Measurements from ENCODE around the gene PRKAR1B.

The PRKAR1B gene

GRCh38 chr7:523347-524336 is 203.4 kb downstream of the PRKAR1B start:
- Histone ChIP-seq H3K36me3 (ENCODE audit: control insufficient read depth, insufficient read depth, low read length) (no peaks in the 10 kb centered on the region), H3K4me3 (replicated peaks; ENCODE audit: low read depth, low read length) (no peak overlapping the region), H3K27me3 (replicated peaks; ENCODE audit: control insufficient read depth, insufficient read depth, low read length) (no peaks in the 10 kb centered on the region; the same call in 1 of the 2 replicates)
- no peak for DNase-seq (ENCODE audit: extremely low read depth, insufficient read length)
- TF ChIP-seq CTCF (IDR thresholded peaks at IDR 0.05; ENCODE audit: insufficient read depth, low read length, poor library complexity, severe bottlenecking), result no peak

DNA sequence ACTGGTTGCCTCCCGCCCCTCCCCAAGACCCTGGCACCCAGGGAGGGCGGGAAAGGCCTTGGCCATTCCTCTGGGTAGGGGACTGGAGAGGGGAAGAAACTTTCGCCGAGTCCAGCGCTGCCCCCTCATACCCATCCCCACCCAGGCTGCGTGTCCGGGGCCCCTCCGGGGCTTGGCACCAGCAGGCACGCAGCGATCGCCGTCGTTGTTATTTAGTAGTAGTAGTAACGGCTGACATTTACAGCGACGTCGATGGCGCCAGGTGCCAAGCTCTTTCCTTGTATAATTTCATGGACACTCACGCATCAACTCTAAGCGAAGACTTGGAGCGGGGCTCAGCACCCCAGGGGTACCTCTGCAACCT is 204.1 kb downstream of the PRKAR1B start:
- Histone ChIP-seq H3K27me3 (replicated peaks; ENCODE audit: control insufficient read depth, insufficient read depth, low read length) (no peaks in the 10 kb centered on the region; the same call in 1 of the 2 replicates), H3K36me3 (ENCODE audit: control insufficient read depth, insufficient read depth, low read length) (no peaks in the 10 kb centered on the region), H3K4me3 (replicated peaks; ENCODE audit: low read depth, low read length) (no peak overlapping the region; the same call in 1 of the 2 replicates)
- DNase-seq (ENCODE audit: extremely low read depth, insufficient read length), result no peak
- no peak for TF ChIP-seq CTCF (IDR thresholded peaks at IDR 0.05; ENCODE audit: insufficient read depth, low read length, poor library complexity, severe bottlenecking)

- TF ChIP-seq CTCF (IDR thresholded peaks at IDR 0.05; ENCODE audit: insufficient read depth, low read length, poor library complexity, severe bottlenecking), result no peak
- H3K4me3 ChIP-seq (replicated peaks; ENCODE audit: low read depth, low read length), result peak overlapping the region; percentile 43
- DNase-seq (ENCODE audit: extremely low read depth, insufficient read length), result peak; percentile 74
Measured at GRCh38 chr7:522071-522950, 204.8 kb downstream of the PRKAR1B start.

DNA sequence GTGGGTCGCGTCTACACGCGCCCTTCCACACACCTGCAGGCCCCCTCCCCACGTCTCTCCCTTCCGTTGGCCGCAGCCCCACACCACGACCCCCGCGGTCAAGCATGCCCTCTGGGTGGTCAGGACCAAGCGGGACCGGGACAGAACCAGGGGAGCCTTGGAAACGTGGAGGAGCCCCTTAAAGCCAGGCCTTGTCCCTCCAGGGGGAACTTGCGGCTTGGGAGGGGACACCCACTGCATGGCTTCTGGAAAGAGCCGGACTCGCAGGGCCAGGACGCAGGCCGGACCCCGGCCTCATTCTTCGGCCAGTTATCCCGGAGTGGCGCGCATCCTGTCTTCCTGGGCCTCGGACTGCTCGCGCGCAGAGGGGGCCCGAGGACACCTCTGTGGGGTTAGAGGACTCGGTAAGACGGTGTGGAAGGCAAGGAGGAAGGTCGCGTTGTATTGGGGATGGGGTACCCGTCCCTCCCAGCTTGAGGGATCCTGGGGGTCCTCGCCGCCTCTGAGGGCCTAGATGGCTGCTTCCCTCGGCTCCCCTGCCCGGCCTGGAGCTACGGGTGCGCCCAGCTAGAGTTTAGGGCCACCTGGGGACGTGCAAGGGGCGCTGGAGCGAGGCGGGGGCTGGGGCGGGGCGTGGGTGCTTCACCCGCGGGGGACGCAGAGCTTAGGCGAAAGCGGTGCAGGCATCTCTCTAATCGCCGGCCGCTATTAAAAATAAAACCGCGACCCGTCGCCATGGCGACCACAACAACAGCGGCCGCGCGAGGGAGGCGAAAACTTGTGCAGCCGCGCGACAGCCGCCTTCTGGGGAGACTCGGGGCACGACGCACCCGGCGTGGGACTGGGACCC is 205.6 kb downstream of the PRKAR1B start:
- DNase-seq (ENCODE audit: extremely low read depth, insufficient read length), result peak; percentile 72
- no peaks in the 10 kb centered on the region; the same call in 1 of the 2 replicates for H3K27me3 ChIP-seq (replicated peaks; ENCODE audit: control insufficient read depth, insufficient read depth, low read length)
- no peaks in the 10 kb centered on the region for H3K36me3 ChIP-seq (ENCODE audit: control insufficient read depth, insufficient read depth, low read length)
- peak overlapping the region; percentile 15 for H3K4me3 ChIP-seq (replicated peaks; ENCODE audit: low read depth, low read length)
- TF ChIP-seq CTCF (IDR thresholded peaks at IDR 0.05; ENCODE audit: insufficient read depth, low read length, poor library complexity, severe bottlenecking), result no peak

More at GRCh38 chr7:522071-522950, 204.8 kb downstream of the PRKAR1B start:
- Histone ChIP-seq H3K27me3 (replicated peaks; ENCODE audit: control insufficient read depth, insufficient read depth, low read length) (no peaks in the 10 kb centered on the region; the same call in 1 of the 2 replicates), H3K36me3 (ENCODE audit: control insufficient read depth, insufficient read depth, low read length) (no peaks in the 10 kb centered on the region)
